Activated naive CD8-positive, alpha-beta T cell treated with anti-CD3 and anti-CD28 coated beads, Interleukin-2, amount 50 U/mL, for 24 hours (primary cell): Measurements from ENCODE around the gene OPN5.

Source experiments
- ATAC-seq: fragments of 150-1000 bp; cut with Tn5 transposase; one replicate; pipeline ENCODE4 v1.10.0; 2021
- DNase-seq: peaks from one replicate; pipeline ENCODE4 v3.0.0; 2021
- H3K27ac Mint-ChIP-seq: one replicate; pipeline ENCODE4 v1.8.0; 2021; ENCODE audit warnings: mild to moderate bottlenecking, mixed read lengths
- H3K27me3 Mint-ChIP-seq: one replicate; pipeline ENCODE4 v1.8.0; 2021; ENCODE audit warnings: mixed read lengths
- H3K36me3 Mint-ChIP-seq: one replicate; pipeline ENCODE4 v1.8.0; 2021; ENCODE audit warnings: low read depth, mixed read lengths
- H3K4me1 Mint-ChIP-seq: one replicate; pipeline ENCODE4 v1.8.0; 2021; ENCODE audit warnings: mixed read lengths
- H3K4me3 Mint-ChIP-seq: one replicate; pipeline ENCODE4 v1.8.0; 2021; ENCODE audit warnings: mild to moderate bottlenecking, moderate library complexity, mixed read lengths
- H3K9me3 Mint-ChIP-seq: one replicate; pipeline ENCODE4 v1.8.0; 2021; ENCODE audit warnings: mixed read lengths

OPN5 gene

GRCh38 chr6:47817749-47818148 is 35.9 kb downstream of the OPN5 start:
- no peak for DNase-seq
- no peak for ATAC-seq
- H3K9me3 Mint-ChIP-seq: no peaks in the 10 kb centered on the region
- H3K4me1 Mint-ChIP-seq: no peaks in the 10 kb centered on the region
- no peak overlapping the region for H3K27ac Mint-ChIP-seq
- no peaks in the 10 kb centered on the region for H3K36me3 Mint-ChIP-seq
- H3K27me3 Mint-ChIP-seq: peaks cover 10% of the 10 kb centered on the region
- no peak overlapping the region for H3K4me3 Mint-ChIP-seq

- no peaks in the 10 kb centered on the region for H3K4me1 Mint-ChIP-seq
- H3K36me3 Mint-ChIP-seq: no peaks in the 10 kb centered on the region
- no peak overlapping the region for H3K27ac Mint-ChIP-seq
- DNase-seq (no peak), ATAC-seq (no peak)
- H3K9me3 Mint-ChIP-seq: no peaks in the 10 kb centered on the region
- no peak overlapping the region for H3K4me3 Mint-ChIP-seq
- H3K27me3 Mint-ChIP-seq: peaks cover 13% of the 10 kb centered on the region
Measured at GRCh38 chr6:47819461-47819860, 37.6 kb downstream of the OPN5 start.

- no peaks in the 10 kb centered on the region for H3K36me3 Mint-ChIP-seq
- H3K4me1 Mint-ChIP-seq: no peaks in the 10 kb centered on the region
- no peaks in the 10 kb centered on the region for H3K9me3 Mint-ChIP-seq
- H3K27ac Mint-ChIP-seq: no peak overlapping the region
- peaks cover 11% of the 10 kb centered on the region for H3K27me3 Mint-ChIP-seq
- no peak overlapping the region for H3K4me3 Mint-ChIP-seq
- ATAC-seq: no peak
- DNase-seq: no peak
Measured at GRCh38 chr6:47822856-47823554, 41.2 kb downstream of the OPN5 start.

GRCh38 chr6:47832386-47833100 is 50.7 kb downstream of the OPN5 start:
- H3K27ac Mint-ChIP-seq: no peak overlapping the region
- no peak for DNase-seq
- no peak for ATAC-seq
- H3K4me3 Mint-ChIP-seq: no peak overlapping the region
- H3K4me1 Mint-ChIP-seq: peaks cover 11% of the 10 kb centered on the region
- no peaks in the 10 kb centered on the region for H3K36me3 Mint-ChIP-seq
- no peaks in the 10 kb centered on the region for H3K9me3 Mint-ChIP-seq
- peaks cover 8% of the 10 kb centered on the region for H3K27me3 Mint-ChIP-seq

GRCh38 chr6:47834196-47834595 is 52.4 kb downstream of the OPN5 start:
- peaks cover 11% of the 10 kb centered on the region for H3K4me1 Mint-ChIP-seq
- H3K9me3 Mint-ChIP-seq: no peaks in the 10 kb centered on the region
- H3K27ac Mint-ChIP-seq: no peak overlapping the region
- peaks cover 13% of the 10 kb centered on the region for H3K27me3 Mint-ChIP-seq
- DNase-seq: no peak
- no peak overlapping the region for H3K4me3 Mint-ChIP-seq
- no peaks in the 10 kb centered on the region for H3K36me3 Mint-ChIP-seq
- no peak for ATAC-seq

GRCh38 chr6:47836046-47836445 is 54.2 kb downstream of the OPN5 start:
- ATAC-seq (peak; percentile 80), DNase-seq (no peak)
- Mint-ChIP-seq H3K36me3 (no peaks in the 10 kb centered on the region), H3K4me1 (peaks cover 11% of the 10 kb centered on the region), H3K27me3 (peaks cover 14% of the 10 kb centered on the region), H3K9me3 (no peaks in the 10 kb centered on the region), H3K4me3 (peak overlapping the region; percentile 14), H3K27ac (no peak overlapping the region)

- H3K9me3 Mint-ChIP-seq: no peaks in the 10 kb centered on the region
- H3K4me3 Mint-ChIP-seq: peak overlapping the region; percentile 14
- peaks cover 11% of the 10 kb centered on the region for H3K4me1 Mint-ChIP-seq
- peaks cover 14% of the 10 kb centered on the region for H3K27me3 Mint-ChIP-seq
- peak; percentile 85 for ATAC-seq
- no peak overlapping the region for H3K27ac Mint-ChIP-seq
- no peaks in the 10 kb centered on the region for H3K36me3 Mint-ChIP-seq
- DNase-seq: no peak
Measured at GRCh38 chr6:47836639-47837038, 54.8 kb downstream of the OPN5 start.

- Mint-ChIP-seq H3K27ac (no peak overlapping the region), H3K4me3 (no peak overlapping the region)
- ATAC-seq: no peak
Measured at GRCh38 chr6:47839645-47840044, 57.8 kb downstream of the OPN5 start.

GRCh38 chr6:47844881-47845280 is 63.0 kb downstream of the OPN5 start:
- H3K27ac Mint-ChIP-seq: no peak overlapping the region
- no peak overlapping the region for H3K4me3 Mint-ChIP-seq

More at GRCh38 chr6:47839645-47840044, 57.8 kb downstream of the OPN5 start:
- Mint-ChIP-seq H3K4me1 (peaks cover 11% of the 10 kb centered on the region), H3K27me3 (peaks cover 13% of the 10 kb centered on the region), H3K9me3 (no peaks in the 10 kb centered on the region), H3K36me3 (no peaks in the 10 kb centered on the region)
- no peak for DNase-seq

GRCh38 chr6:47846752-47847151 is 64.9 kb downstream of the OPN5 start:
- no peak for DNase-seq
- Mint-ChIP-seq H3K4me3 (no peak overlapping the region), H3K9me3 (no peaks in the 10 kb centered on the region), H3K27ac (no peak overlapping the region), H3K4me1 (no peaks in the 10 kb centered on the region), H3K36me3 (no peaks in the 10 kb centered on the region), H3K27me3 (peaks cover 6% of the 10 kb centered on the region)
- no peak for ATAC-seq

More at GRCh38 chr6:47844881-47845280, 63.0 kb downstream of the OPN5 start:
- Mint-ChIP-seq H3K27me3 (peaks cover 8% of the 10 kb centered on the region), H3K4me1 (no peaks in the 10 kb centered on the region), H3K9me3 (no peaks in the 10 kb centered on the region), H3K36me3 (no peaks in the 10 kb centered on the region)
- ATAC-seq: no peak
- no peak for DNase-seq

GRCh38 chr6:47851091-47851490 is 69.3 kb downstream of the OPN5 start:
- no peaks in the 10 kb centered on the region for H3K9me3 Mint-ChIP-seq
- H3K27ac Mint-ChIP-seq: no peak overlapping the region
- no peak overlapping the region for H3K4me3 Mint-ChIP-seq
- no peaks in the 10 kb centered on the region for H3K36me3 Mint-ChIP-seq
- H3K27me3 Mint-ChIP-seq: peaks cover 8% of the 10 kb centered on the region
- no peaks in the 10 kb centered on the region for H3K4me1 Mint-ChIP-seq
- no peak for DNase-seq
- ATAC-seq: no peak

GRCh38 chr6:47852727-47853126 is 70.9 kb downstream of the OPN5 start:
- Mint-ChIP-seq H3K9me3 (no peaks in the 10 kb centered on the region), H3K4me3 (no peak overlapping the region), H3K27me3 (peaks cover 4% of the 10 kb centered on the region), H3K36me3 (no peaks in the 10 kb centered on the region), H3K27ac (no peak overlapping the region), H3K4me1 (no peaks in the 10 kb centered on the region)
- DNase-seq (no peak), ATAC-seq (no peak)

- ATAC-seq (no peak), DNase-seq (no peak)
- Mint-ChIP-seq H3K4me3 (no peak overlapping the region), H3K36me3 (no peaks in the 10 kb centered on the region), H3K27me3 (peaks cover 4% of the 10 kb centered on the region), H3K4me1 (no peaks in the 10 kb centered on the region), H3K27ac (no peak overlapping the region), H3K9me3 (no peaks in the 10 kb centered on the region)
Measured at GRCh38 chr6:47853766-47854165, 71.9 kb downstream of the OPN5 start.

GRCh38 chr6:47854971-47855370 is 73.1 kb downstream of the OPN5 start:
- Mint-ChIP-seq H3K9me3 (no peaks in the 10 kb centered on the region), H3K27ac (no peak overlapping the region), H3K36me3 (no peaks in the 10 kb centered on the region), H3K4me1 (no peaks in the 10 kb centered on the region), H3K27me3 (peaks cover 4% of the 10 kb centered on the region), H3K4me3 (no peak overlapping the region)
- no peak for ATAC-seq
- DNase-seq: no peak

GRCh38 chr6:47859175-47859574 is 77.3 kb downstream of the OPN5 start:
- H3K27ac Mint-ChIP-seq: no peak overlapping the region
- no peaks in the 10 kb centered on the region for H3K36me3 Mint-ChIP-seq
- DNase-seq (no peak), ATAC-seq (no peak)
- H3K27me3 Mint-ChIP-seq: peaks cover 3% of the 10 kb centered on the region
- no peaks in the 10 kb centered on the region for H3K4me1 Mint-ChIP-seq
- no peak overlapping the region for H3K4me3 Mint-ChIP-seq
- no peaks in the 10 kb centered on the region for H3K9me3 Mint-ChIP-seq
